SIG-M5 treated with dmso at 0.1 percent for 504 hours (cell line): Measurements from ENCODE around the gene CHIT1.

Experiments
- DNase-seq: peaks from one replicate; lab custom pipeline; 2025; ENCODE audit not compliant: unreplicated experiment; lab: John Stamatoyannopoulos, UW

Gene CHIT1

GRCh38 chr1:203175827-203176241 lies 53.6 kb downstream of the CHIT1 start:
- peak; percentile 92 for DNase-seq

GRCh38 chr1:203175237-203175826 lies 54.1 kb downstream of the CHIT1 start, which contains the start of gene MYBPH:
Gene MYBPH, minus strand, starts transcription at chr1:203175826. Its CDS starts 71 bp downstream, at chr1:203175755.
- DNase-seq, result no peak

GRCh38 chr1:203174324-203174985 lies 55.0 kb downstream of the CHIT1 start:
- DNase-seq, result no peak

GRCh38 chr1:203173566-203173965 lies 55.9 kb downstream of the CHIT1 start:
- DNase-seq, result no peak

- no peak for DNase-seq
These were observed 56.4 kb downstream of the CHIT1 start for GRCh38 chr1:203173011-203173555.

- peak; percentile 53 for DNase-seq
These were observed 57.1 kb downstream of the CHIT1 start for GRCh38 chr1:203172184-203173010.

- DNase-seq, result no peak
These were observed 57.9 kb downstream of the CHIT1 start for GRCh38 chr1:203171341-203172183.

GRCh38 chr1:203170625-203171330 lies 58.7 kb downstream of the CHIT1 start:
- DNase-seq, result no peak

GRCh38 chr1:203169770-203170520 lies 59.5 kb downstream of the CHIT1 start:
- DNase-seq, result peak; percentile 47

GRCh38 chr1:203168991-203169390 lies 60.5 kb downstream of the CHIT1 start:
- DNase-seq, result no peak

GRCh38 chr1:203168256-203168786 lies 61.2 kb downstream of the CHIT1 start:
- DNase-seq, result no peak

- DNase-seq, result no peak
These were observed 61.6 kb downstream of the CHIT1 start for GRCh38 chr1:203167913-203168200.

- DNase-seq, result no peak
These were observed 62.2 kb downstream of the CHIT1 start for GRCh38 chr1:203167026-203167912.

- DNase-seq, result peak; percentile 53
These were observed 63.1 kb downstream of the CHIT1 start for GRCh38 chr1:203166192-203166940.
